Stimulated activated memory B cell treated with anti-CD40 and anti-IgM and Interleukin-4, amounts not matched to agents 10 μg/mL and 1 μg/mL and 100 μg/mL, for 72 hours (primary cell): Measurements from ENCODE around the gene SYT14.
"Not testable (repeated sequence)": the region's sequence is repeated elsewhere in the genome, so short reads cannot be mapped to it uniquely, and the experiment has no call there.

Source experiments
- ATAC-seq: fragments of 150-1000 bp; cut with Tn5 transposase; 2 replicates; pipeline ENCODE4 v1.10.0; 2021
- H3K27ac Mint-ChIP-seq: one replicate; pipeline ENCODE4 v1.8.0; 2022; ENCODE audit warnings: mild to moderate bottlenecking, mixed read lengths
- H3K27me3 Mint-ChIP-seq: one replicate; pipeline ENCODE4 v1.8.0; 2022; ENCODE audit warnings: mixed read lengths
- H3K36me3 Mint-ChIP-seq: one replicate; pipeline ENCODE4 v1.8.0; 2022; ENCODE audit warnings: mixed read lengths
- H3K4me1 Mint-ChIP-seq: one replicate; pipeline ENCODE4 v1.8.0; 2022; ENCODE audit warnings: mixed read lengths
- H3K4me3 Mint-ChIP-seq: one replicate; pipeline ENCODE4 v1.8.0; 2022; ENCODE audit warnings: mild to moderate bottlenecking, moderate library complexity, mixed read lengths
- H3K9me3 Mint-ChIP-seq: one replicate; pipeline ENCODE4 v1.8.0; 2022; ENCODE audit warnings: mixed read lengths

SYT14 gene

DNA sequence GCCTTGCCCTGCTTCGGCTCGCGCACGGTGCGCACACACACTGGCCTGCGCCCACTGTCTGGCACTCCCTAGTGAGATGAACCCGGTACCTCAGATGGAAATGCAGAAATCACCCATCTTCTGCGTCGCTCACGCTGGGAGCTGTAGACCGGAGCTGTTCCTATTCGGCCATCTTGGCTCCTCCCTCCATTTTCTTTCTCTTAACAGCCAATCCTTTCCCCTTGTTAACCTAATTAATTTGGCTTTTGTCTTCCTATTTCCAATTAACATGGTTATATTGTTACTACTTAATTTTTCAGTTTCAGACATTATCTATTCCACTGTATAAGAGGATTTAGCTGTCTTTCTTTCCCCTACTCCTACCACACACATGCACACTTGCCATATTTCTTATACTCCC is 18.4 kb upstream of the SYT14 start:
- ATAC-seq, H3K4me1 Mint-ChIP-seq, H3K4me3 Mint-ChIP-seq, H3K36me3 Mint-ChIP-seq, H3K9me3 Mint-ChIP-seq, H3K27ac Mint-ChIP-seq: not testable (repeated sequence)
- peaks cover 10% of the 10 kb centered on the region for H3K27me3 Mint-ChIP-seq

DNA sequence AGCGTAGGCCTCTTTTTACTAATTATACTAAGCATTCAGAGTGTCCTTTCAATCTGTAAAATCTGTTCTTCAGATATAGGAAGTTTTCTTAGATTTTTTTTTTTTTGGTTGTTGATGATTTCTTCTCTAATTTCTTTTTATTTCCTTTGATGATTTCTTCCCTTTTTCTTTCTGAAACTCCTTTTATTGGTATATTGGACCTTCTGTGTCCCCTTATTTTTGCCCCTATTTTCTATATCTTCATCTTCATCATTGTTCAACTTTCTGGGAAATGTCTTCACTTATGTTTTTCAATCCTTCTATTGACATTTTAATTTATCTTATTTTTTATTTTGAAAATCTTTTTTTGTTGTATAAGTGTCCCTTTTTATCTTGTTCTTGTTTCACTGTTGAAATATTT is 17.2 kb upstream of the SYT14 start:
- H3K27ac Mint-ChIP-seq, result no peak overlapping the region
- H3K27me3 Mint-ChIP-seq, result peaks cover 10% of the 10 kb centered on the region
- ATAC-seq, result no peak
- no peaks in the 10 kb centered on the region for H3K36me3 Mint-ChIP-seq
- no peak overlapping the region for H3K4me3 Mint-ChIP-seq
- peaks cover 7% of the 10 kb centered on the region for H3K9me3 Mint-ChIP-seq
- no peaks in the 10 kb centered on the region for H3K4me1 Mint-ChIP-seq

DNA sequence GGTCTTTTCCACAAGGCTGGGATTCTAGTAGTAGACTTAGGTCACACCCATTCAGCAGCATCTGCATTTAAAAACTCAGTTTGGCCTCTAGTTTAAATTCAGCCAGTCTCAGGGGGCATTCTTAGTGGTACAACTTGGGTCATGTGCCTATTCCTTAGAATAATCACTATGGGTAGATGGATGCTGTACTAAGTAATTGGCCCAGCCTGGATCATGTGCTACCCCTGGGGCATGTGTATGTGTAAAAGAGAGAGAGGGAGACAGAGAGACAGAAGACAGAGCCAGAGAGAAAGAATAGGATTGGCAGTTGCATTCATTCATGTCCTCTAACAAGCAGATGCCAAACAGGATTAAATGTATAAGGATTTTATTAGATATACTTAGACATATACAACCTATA is 13.6 kb upstream of the SYT14 start:
- H3K27ac Mint-ChIP-seq, result no peak overlapping the region
- no peaks in the 10 kb centered on the region for H3K4me1 Mint-ChIP-seq
- ATAC-seq, result no peak
- peaks cover 7% of the 10 kb centered on the region for H3K9me3 Mint-ChIP-seq
- peaks cover 10% of the 10 kb centered on the region for H3K27me3 Mint-ChIP-seq
- H3K36me3 Mint-ChIP-seq, result no peaks in the 10 kb centered on the region
- no peak overlapping the region for H3K4me3 Mint-ChIP-seq

DNA sequence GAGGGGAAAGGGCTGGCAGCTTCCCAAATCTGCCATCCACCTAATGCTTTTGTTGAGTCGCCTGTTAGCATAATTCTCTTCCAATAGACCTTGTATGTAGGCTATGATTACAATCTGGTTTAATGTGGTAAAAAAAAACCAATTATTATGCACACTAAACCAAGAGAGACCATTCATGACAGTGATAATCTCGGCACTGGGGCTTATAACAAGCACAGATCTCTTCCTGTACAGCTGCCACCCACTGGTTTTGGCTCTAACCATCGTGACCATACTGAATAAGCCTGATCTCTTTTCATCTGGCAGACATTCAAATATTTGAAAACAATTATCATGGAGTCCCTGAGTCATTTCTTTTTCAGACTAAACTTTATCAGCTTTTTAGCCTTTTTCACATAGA is 12.0 kb upstream of the SYT14 start:
- no peak overlapping the region for H3K27ac Mint-ChIP-seq
- H3K27me3 Mint-ChIP-seq, result peaks cover 10% of the 10 kb centered on the region
- peaks cover under 1% of the 10 kb centered on the region for H3K9me3 Mint-ChIP-seq
- H3K4me1 Mint-ChIP-seq, result no peaks in the 10 kb centered on the region
- H3K4me3 Mint-ChIP-seq, result no peak overlapping the region
- H3K36me3 Mint-ChIP-seq, result no peaks in the 10 kb centered on the region
- no peak for ATAC-seq

DNA sequence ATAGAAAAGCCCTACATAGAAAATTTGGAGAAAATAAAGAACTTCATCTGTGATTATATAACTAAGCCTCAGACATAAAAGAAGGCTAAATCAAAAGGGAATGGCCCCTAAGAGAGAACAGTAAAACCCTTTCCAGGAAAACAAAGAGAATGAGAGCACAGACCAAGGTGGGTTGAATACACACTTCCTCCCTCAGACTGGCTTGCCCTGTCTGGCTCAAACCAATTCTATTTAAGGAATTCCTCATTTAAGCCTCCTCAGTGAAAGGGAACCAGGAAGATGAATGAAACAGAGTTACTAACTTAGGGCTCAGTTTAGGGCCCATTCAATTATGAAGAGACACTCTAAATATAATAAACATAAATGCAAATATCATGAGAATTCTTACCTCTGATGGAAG is 10.6 kb upstream of the SYT14 start:
- H3K27ac Mint-ChIP-seq, result no peak overlapping the region
- no peak for ATAC-seq
- H3K36me3 Mint-ChIP-seq, result no peaks in the 10 kb centered on the region
- no peaks in the 10 kb centered on the region for H3K4me1 Mint-ChIP-seq
- H3K27me3 Mint-ChIP-seq, result peaks cover 13% of the 10 kb centered on the region
- peaks cover 3% of the 10 kb centered on the region for H3K9me3 Mint-ChIP-seq
- H3K4me3 Mint-ChIP-seq, result no peak overlapping the region

DNA sequence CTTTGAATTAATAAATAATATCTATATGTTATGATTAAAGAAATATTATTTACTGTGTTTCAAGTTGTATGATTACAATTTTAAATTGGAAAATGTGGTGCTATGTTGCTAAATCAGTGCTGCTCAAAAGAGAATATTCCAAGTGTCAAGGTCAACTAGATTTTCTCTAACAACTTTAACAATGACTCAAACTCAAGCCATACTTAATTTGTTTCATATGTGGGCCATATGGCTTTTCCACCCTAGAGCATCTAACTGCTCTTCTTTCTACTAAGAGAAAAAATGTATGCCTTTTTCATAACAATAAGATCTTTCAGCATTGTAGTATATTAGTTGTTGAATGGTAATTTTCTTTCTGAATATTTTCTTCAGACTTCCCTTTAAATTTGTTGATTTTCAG is 8.3 kb upstream of the SYT14 start:
- Mint-ChIP-seq H3K36me3 (no peaks in the 10 kb centered on the region), H3K27me3 (peaks cover 13% of the 10 kb centered on the region), H3K4me1 (no peaks in the 10 kb centered on the region), H3K27ac (no peak overlapping the region), H3K9me3 (peaks cover 3% of the 10 kb centered on the region), H3K4me3 (no peak overlapping the region)
- no peak for ATAC-seq

DNA sequence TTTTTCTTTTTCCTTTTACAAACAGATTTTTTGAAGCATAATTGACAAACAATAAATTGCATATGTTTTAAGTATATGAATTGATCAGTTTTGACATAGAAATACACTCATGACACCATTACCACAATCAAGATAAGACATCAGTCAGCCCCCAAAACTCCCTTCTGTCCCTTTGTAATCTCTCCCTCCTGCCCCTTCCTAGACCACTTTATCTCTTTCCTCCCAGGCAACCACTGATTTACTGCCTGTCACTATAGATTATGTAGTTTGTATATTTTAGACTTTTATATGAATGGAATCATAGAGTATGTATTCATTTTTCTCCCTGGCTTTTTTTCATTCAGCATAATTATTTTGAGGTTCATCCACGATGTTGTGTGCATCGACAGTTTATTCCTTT is 6.9 kb upstream of the SYT14 start:
- peaks cover 13% of the 10 kb centered on the region for H3K27me3 Mint-ChIP-seq
- H3K4me1 Mint-ChIP-seq, result no peaks in the 10 kb centered on the region
- H3K9me3 Mint-ChIP-seq, result peaks cover 3% of the 10 kb centered on the region
- no peaks in the 10 kb centered on the region for H3K36me3 Mint-ChIP-seq
- no peak overlapping the region for H3K4me3 Mint-ChIP-seq
- ATAC-seq, result no peak
- no peak overlapping the region for H3K27ac Mint-ChIP-seq

DNA sequence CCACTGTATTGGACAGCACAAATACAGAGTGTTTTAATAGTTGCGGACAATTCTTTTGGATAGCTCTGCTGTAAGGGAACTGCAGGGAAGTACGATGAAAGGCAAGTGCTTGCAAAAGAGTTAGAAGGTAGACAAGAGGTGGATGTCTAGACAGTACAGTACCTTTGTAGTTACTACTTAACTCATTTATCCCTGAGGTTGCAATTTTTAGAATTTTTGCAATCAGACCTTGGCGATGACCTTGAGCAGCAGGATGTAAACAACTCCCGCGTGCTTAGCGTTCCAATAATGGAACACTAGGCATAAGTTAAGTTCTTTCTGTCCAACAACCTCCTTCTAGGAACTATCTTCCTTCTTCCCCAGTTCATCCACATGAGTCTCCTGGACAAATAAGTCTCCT is 1.9 kb upstream of the SYT14 start:
- peaks cover 5% of the 10 kb centered on the region for H3K4me1 Mint-ChIP-seq
- H3K4me3 Mint-ChIP-seq, result no peak overlapping the region
- H3K27me3 Mint-ChIP-seq, result peaks cover 55% of the 10 kb centered on the region
- H3K27ac Mint-ChIP-seq, result no peak overlapping the region
- no peak for ATAC-seq
- H3K9me3 Mint-ChIP-seq, result peaks cover 2% of the 10 kb centered on the region
- no peaks in the 10 kb centered on the region for H3K36me3 Mint-ChIP-seq

DNA sequence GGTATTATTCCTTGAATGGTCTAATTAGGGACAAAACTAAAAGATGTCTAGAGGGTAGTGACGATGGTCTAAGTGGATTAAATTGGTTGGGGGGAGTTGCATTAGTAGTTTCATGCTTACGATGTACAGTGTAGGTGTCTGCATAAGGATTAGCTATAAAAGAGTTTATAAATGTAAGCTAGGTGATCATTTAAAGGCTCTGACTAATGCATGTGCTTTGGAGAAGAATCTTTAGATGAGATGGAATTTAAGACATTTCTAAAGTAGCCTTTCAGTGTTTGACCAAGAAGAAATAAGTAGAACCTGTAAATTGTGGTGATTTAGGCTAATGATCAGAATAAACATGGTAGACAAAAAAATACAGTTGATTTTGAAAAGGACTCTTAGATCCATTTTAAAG is 7.4 kb downstream of the SYT14 start:
- ATAC-seq, result no peak
- no peak overlapping the region for H3K27ac Mint-ChIP-seq
- H3K9me3 Mint-ChIP-seq, result no peaks in the 10 kb centered on the region
- no peak overlapping the region for H3K4me3 Mint-ChIP-seq
- H3K27me3 Mint-ChIP-seq, result peaks cover 27% of the 10 kb centered on the region
- no peaks in the 10 kb centered on the region for H3K4me1 Mint-ChIP-seq
- no peaks in the 10 kb centered on the region for H3K36me3 Mint-ChIP-seq

DNA sequence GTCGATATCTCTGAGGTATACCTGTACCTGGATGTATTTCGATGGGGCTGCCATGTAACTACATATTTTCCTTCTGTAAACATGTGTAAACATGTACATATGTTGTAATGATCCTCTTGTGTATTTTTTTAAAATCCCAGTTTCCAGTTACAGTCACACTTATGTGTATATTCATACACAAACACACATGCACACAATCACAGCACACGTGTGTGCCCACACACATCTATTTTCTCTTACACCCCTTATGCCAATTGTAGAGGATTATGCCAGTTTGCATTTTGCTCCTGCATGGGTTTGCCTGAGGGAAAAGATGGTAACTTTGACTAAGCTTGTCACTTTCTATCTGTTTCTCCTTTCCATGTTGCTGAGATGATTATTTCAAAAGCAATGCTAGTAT is 10.1 kb downstream of the SYT14 start:
- H3K4me1 Mint-ChIP-seq, result no peaks in the 10 kb centered on the region
- no peak overlapping the region for H3K27ac Mint-ChIP-seq
- H3K4me3 Mint-ChIP-seq, result no peak overlapping the region
- ATAC-seq, result no peak
- H3K36me3 Mint-ChIP-seq, result no peaks in the 10 kb centered on the region
- no peaks in the 10 kb centered on the region for H3K9me3 Mint-ChIP-seq
- no peaks in the 10 kb centered on the region for H3K27me3 Mint-ChIP-seq

DNA sequence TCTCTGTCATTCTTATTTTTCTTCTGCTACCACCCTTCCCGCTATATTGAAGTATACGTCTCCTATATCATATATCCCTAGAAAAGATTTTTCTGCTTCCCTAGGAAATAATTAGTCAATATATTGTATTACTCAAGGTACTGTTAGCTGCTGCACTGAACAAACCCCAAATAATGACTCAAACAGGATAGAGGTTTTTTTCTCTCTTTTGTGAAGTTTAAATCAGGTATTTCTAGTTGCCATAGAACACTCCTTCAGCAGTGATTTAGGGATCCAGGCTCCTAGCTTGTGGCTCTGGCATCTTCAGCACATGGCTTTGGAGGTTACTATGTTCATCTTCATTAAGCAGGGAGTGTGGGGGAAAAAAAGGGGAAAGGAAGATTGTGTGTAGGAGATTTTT is 18.1 kb downstream of the SYT14 start:
- Mint-ChIP-seq H3K4me3 (no peak overlapping the region), H3K36me3 (no peaks in the 10 kb centered on the region), H3K27me3 (peaks cover 27% of the 10 kb centered on the region), H3K9me3 (peaks cover 6% of the 10 kb centered on the region), H3K27ac (no peak overlapping the region), H3K4me1 (no peaks in the 10 kb centered on the region)
- no peak for ATAC-seq

DNA sequence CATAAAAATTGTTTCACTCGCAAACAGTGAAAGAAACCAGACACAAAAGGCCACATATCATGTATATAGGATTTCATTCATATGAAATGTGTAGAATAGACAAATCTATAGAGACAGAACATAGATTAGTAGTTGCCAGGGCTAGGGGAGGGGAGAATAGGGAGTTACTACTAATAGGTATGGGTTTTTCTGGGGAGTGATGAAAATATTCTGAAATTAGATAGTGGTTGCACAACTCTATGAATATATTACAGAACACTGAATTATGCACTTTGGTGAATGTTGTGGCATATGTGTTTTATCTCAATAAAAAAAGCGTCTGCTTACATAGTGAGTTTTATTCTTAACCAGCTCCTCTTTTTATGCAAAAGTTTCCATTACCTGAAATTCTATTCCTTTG is 21.6 kb downstream of the SYT14 start:
- H3K36me3 Mint-ChIP-seq, result no peaks in the 10 kb centered on the region
- peaks cover 26% of the 10 kb centered on the region for H3K27me3 Mint-ChIP-seq
- H3K4me3 Mint-ChIP-seq, result no peak overlapping the region

DNA sequence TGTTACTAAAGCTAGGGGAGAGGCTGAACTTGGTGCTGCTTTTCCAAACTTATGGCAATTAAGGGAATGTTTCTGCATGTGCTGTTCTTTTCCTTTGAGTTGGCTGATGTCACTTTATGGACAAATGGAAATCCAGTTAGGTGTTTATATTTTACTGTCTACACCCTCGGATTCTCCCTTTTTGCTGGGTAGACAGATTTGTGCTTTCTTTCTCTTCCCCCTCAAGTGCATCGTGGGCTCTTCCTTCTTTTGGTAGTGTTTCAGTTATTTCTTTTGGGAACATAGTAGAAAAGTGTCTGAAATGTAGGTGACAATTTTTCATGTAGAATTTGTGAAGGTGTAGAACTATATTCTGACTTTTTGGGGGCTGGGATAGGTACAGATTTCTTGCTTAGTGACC is 22.9 kb downstream of the SYT14 start:
- H3K27me3 Mint-ChIP-seq, result peaks cover 14% of the 10 kb centered on the region
- H3K4me3 Mint-ChIP-seq, result no peak overlapping the region
- no peak for ATAC-seq
- no peaks in the 10 kb centered on the region for H3K4me1 Mint-ChIP-seq
- H3K36me3 Mint-ChIP-seq, result no peaks in the 10 kb centered on the region
- no peak overlapping the region for H3K27ac Mint-ChIP-seq
- no peaks in the 10 kb centered on the region for H3K9me3 Mint-ChIP-seq

More for the DNA sequence above, 21.6 kb downstream of the SYT14 start:
- peaks cover 6% of the 10 kb centered on the region for H3K9me3 Mint-ChIP-seq
- no peaks in the 10 kb centered on the region for H3K4me1 Mint-ChIP-seq
- no peak overlapping the region for H3K27ac Mint-ChIP-seq
- ATAC-seq, result no peak

DNA sequence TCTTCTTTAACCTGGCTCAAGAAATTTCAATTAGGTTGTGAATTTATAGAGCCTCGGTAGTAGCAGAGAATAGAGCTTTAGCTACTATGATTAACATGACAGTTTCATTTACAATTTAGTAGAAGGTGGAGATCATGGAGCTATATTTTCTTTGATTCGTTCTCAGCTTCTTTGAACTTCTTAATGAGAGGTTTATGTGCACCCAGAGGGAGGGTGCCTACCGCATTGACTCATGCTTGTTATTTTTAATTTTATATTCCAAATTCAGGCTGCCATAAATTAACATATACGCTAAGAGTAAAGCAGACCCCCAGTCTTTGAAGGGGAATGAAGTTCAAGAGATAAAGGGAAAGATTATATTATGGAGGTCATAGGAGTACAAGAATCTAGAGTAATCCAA is 24.4 kb downstream of the SYT14 start:
- peaks cover 9% of the 10 kb centered on the region for H3K27me3 Mint-ChIP-seq
- H3K4me3 Mint-ChIP-seq, result no peak overlapping the region
- no peak for ATAC-seq
- H3K27ac Mint-ChIP-seq, result no peak overlapping the region
- H3K9me3 Mint-ChIP-seq, result peaks cover 2% of the 10 kb centered on the region
- H3K36me3 Mint-ChIP-seq, result no peaks in the 10 kb centered on the region
- H3K4me1 Mint-ChIP-seq, result no peaks in the 10 kb centered on the region

DNA sequence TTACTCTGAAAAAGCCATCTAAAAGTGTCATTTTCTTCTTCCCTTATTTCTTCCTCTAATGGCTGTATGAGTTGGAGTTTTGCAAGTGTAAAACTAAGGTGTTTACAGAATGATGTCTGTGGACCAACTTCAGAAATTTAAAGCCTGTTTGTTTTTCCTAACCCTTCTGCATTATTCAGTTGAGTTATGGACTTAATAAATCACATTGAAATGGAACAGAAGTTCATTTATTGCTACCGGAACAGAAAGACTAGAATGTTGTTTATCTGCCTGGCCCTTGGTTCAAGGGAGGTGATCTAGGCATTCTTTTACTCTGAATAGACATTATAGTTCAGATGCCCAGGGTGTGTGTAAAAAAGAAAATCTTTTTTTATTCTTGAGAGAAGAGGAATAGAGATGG is 24.8 kb downstream of the SYT14 start:
- peaks cover 4% of the 10 kb centered on the region for H3K27me3 Mint-ChIP-seq
- no peaks in the 10 kb centered on the region for H3K4me1 Mint-ChIP-seq
- ATAC-seq, result no peak
- peaks cover 2% of the 10 kb centered on the region for H3K9me3 Mint-ChIP-seq
- no peaks in the 10 kb centered on the region for H3K36me3 Mint-ChIP-seq
- H3K4me3 Mint-ChIP-seq, result no peak overlapping the region
- H3K27ac Mint-ChIP-seq, result no peak overlapping the region

DNA sequence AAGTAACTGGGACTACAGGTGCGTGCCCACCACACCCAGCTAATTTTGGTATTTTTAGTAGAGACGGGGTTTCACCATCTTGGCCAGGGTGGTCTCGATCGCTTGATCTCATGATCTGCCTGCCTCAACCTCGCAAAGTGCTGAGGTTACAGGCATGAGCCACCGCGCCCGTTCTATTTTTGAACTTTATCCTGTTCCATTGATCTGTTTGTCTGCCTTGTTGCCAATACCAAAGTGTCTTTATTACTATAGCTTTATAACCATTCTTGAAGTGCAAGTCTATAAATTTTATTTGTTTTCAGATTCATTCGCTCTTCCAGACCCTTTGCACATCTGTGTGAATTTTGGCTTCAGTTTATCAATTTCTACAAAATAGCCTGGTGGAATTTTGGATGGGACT is 28.0 kb downstream of the SYT14 start:
- H3K4me1 Mint-ChIP-seq, result no peaks in the 10 kb centered on the region
- no peak overlapping the region for H3K4me3 Mint-ChIP-seq
- H3K9me3 Mint-ChIP-seq, result peaks cover 7% of the 10 kb centered on the region
- no peak for ATAC-seq
- H3K27ac Mint-ChIP-seq, result no peak overlapping the region
- H3K27me3 Mint-ChIP-seq, result peaks cover 1% of the 10 kb centered on the region
- H3K36me3 Mint-ChIP-seq, result no peaks in the 10 kb centered on the region

DNA sequence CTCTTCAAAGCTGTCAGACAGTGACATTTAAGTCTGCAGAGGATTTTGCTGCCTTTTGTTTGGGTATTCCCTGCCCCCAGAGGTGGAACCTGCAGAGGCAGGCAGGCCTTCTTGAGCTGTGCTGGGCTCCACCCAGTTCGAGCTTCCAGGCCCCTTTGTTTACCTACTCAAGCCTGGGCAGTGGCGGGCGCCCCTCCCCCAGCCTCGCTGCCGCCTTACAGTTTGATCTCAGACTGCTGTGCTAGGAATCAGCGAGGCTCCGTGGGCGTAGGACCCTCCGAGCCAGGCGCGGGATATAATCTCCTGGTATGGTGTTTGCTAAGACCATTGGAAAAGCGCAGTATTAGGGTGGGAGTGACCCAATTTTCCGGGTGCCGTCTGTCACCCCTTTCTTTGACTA is 40.7 kb downstream of the SYT14 start:
- H3K27me3 Mint-ChIP-seq, result peaks cover 31% of the 10 kb centered on the region
- H3K4me1 Mint-ChIP-seq, H3K36me3 Mint-ChIP-seq, H3K27ac Mint-ChIP-seq, ATAC-seq, H3K4me3 Mint-ChIP-seq, H3K9me3 Mint-ChIP-seq: not testable (repeated sequence)
